Right renal pelvis (tissue), 4 donors: ENCODE results near the gene SPTLC2. TPM values are rescaled to one million over a fixed set of nuclear protein-coding genes. Genes with fewer than 3 reads are reported as not detected.
"Not testable (repeated sequence)": the region's sequence is repeated elsewhere in the genome, so short reads cannot be mapped to it uniquely, and the experiment has no call there.

Experiments used
- DNase-seq, 4 donors: peaks; one replicate each; pipeline ENCODE4 v3.0.0-alpha.2; 2013; ENCODE audit warnings: low read depth in 4 of 4, low spot score in 3 of 4, missing footprints in 1 of 4
- polyA plus RNA-seq, 4 donors: library from polyadenylated mRNA; unstranded; fragments of 120-200 nt; gene quantifications; one replicate each; pipeline ENCODE4 v1.2.1, GENCODE V29; 2013; ENCODE audit not compliant: insufficient read length in 4 of 4

Gene SPTLC2
- polyA plus RNA-seq, 4 donors = 62.9 to 84.9 (median 79.4) TPM

DNA sequence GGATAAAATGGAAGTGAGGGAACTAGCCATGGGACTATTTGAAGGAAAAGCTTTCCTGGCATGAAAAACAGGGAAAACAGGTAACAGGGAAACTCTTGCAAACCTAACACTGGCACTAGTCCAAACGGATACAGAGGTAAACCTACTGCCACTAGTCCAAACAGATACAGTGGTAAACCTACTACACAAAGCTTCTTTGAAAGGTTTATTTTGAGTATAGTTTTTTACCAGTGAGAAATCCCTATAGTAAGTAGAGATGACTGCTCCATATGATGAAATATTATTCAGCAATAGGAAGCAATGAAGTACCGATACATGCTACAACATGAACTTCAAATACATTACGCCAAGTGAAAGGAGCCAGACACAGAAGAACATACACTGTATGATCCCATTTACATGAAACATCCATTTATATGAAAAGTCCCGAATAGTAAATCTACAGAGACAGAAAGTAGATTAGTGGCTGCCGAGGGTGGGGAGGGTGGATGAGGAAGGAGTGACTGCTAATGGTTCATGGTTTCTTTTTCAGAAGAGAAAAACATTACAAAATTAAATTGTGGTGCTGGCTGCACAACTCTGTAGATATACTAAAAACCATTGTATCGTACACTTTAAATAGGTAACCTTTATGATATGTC is 25.5 kb downstream of the SPTLC2 start:
- no peak for DNase-seq

DNA sequence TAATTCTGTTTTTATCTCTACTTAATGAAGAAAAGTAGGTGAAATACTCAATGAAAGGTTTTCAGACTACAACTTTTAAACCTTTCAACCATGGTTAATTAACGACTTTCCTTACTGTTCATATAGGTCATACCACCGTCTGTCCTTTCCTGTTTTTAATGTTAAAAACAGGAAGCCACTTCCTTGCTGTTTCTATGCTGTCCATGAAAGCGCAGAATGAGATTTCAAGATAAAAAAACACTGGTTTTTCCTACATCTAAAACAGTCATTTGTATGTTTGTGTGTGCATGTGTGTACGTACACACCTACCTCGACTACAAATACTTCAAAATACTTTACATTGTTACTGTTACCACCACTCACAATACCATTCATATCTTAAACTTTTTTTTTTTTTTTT is 27.3 kb downstream of the SPTLC2 start:
- DNase-seq = no peak

DNA sequence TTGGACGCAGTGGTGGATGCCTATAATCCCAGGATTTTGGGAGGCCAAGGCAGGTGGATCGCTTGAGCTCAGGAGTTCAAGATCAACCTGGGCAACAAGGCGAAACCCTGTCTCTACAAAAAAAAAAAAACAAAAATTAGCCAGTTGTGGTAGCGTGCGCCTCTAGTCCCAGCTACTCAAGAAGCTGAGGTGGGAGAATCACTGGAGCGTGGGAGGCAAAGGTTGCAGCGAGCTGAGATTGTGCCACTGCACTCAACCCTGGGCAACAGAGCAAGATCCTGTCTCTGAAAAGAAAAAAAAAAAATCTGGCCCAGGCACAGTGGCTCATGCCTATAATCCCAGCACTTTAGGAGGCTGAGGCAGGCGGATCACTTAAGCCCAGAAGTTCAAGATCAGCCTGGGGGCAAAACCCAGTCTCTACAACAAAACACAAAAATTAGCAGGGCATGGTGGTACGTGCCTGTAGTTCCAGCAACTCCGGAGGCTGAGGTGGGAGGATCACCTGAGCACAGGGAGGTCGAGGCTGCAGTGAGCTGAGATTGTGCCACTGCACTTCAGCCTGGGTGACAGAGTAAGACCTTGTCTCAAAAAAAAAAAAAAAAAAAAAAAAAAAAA is 27.9 kb downstream of the SPTLC2 start:
- DNase-seq = not testable (repeated sequence)

DNA sequence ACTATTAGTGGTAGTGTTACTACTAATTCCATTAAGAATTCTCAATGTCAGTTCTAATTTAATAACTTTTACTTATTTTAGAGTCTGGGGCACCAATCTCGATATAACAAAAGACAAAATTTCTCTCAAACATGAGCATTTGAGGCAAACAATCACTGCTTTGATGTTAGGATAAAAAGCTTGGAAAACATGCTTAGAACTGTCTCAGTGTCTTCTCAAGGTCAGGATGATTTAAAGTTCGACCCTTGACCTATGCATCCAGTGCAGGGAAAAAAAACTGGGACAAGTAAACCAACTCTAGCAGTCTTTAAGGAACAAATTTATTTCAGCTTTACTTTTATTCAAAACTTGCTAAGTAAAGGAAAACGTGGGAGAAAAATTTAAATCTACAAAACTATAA is 31.1 kb downstream of the SPTLC2 start:
- DNase-seq = no peak

DNA sequence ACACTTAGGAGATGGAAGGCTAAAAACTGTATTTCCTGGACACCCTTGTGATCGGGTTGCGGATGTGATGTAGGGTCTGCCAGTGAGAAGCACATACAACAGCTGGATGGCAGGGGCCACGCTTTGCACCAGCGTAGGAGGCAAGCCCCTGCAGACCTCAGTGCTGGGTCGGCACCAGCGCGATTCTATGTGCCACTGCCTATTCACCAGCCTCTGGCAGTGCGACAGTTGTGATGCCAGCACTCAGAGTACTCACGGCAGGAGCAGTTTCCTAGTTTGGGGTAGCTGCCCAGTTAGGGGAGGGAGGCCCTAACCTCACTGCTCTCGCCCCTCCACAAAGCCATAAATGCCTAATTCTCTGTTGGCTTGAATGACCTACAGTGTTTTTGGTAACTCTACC is 31.6 kb downstream of the SPTLC2 start:
- DNase-seq = no peak

DNA sequence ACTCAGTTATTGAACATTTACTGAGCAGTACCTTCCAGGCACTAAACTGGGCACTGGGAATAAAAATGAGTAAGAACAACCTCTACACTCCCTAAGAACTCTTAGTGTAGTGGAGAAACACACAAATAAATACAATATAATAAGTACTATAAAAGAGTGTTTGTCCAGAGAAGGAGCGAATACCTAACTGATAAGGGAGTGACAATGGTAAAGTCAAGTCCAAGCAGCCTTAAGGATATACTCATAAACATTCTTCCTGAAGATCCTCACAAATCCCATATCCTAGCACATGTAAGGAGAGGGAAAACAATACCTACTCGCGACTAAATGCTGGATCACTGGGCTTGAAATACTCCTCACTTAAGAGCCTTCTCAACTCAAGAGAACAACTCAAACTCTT is 32.8 kb downstream of the SPTLC2 start:
- DNase-seq = no peak

DNA sequence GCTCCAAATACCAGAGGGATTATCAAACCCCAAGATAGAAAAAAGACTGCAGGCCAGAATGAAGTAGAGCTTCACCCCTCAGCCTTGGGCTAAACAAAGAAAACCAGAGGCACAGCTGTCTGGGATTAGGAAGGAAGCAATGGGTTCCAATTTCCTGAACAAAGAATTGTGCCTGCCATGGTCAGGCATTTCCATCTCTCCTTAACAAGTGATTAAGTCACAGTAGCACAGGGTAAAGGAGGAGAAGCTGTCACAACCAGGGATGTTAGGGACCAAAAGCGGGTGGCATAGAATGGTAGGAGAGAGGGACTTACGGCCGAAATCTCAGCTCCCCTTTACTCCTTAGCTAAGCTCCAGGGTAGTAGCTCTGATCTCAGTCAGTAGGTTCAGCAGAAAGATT is 33.9 kb downstream of the SPTLC2 start:
- no peak for DNase-seq

DNA sequence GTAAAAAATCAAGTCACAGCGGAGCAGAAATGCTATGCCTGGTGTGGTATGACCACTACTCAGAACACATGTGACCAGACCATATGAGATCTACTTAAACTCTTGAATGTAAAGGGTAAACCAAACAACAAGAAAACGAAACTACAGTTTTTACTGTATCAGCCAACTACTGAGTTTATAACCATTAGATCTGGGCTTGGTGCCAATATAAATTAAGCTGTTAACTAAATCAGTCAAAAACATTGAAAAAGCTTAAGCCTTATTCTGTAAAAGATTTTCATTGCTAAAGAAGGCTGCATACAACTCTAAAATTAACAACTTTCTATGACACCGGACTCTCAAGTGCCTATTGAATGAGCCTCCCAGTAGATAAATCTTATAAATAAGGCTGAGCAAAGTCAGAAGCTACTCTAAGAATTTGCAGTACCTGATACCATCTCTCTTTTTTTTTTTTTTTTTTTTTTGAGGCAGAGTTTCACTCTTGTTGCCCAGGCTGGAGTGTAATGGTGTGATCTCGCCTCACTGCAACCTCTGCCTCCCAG is 35.4 kb downstream of the SPTLC2 start:
- DNase-seq = peak; percentile 57 to 82 (median 68)

DNA sequence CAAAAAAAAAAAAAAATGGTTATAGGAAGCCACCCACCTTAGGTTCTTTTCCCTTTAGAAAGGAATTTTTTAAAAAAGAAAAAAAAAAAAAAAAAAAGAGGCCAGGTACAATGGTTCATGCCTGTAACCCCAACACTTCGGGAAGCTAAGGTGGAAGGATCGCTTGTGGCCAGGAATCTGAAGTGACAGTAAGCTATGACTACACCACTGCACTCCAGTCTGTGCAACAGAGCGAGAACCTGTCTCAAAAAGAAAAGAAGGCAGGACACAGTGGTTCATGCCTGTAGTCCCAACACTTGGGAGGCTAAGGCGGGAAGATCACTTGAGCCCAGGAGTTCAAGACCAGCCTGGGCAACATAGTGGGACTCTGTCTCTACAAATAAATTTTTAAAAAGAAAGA is 36.0 kb downstream of the SPTLC2 start:
- no peak for DNase-seq

DNA sequence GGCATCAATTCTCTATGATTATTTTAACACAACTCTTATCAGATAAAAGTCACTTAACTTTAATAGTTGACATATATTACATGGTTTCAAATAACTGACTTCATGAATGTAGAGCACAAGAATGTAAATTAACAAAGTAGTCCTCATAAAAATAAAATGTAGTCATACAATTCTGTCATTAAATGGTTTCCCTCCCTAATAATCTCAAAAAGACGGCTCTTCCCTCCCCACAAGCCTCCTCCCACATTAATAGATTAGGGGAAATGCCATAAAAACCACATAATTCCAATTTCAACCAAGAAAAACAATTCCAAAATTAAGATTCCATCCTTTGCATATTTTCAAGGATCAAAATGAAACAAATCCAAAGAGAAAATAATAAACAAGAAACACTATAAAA is 36.7 kb downstream of the SPTLC2 start:
- no peak for DNase-seq

DNA sequence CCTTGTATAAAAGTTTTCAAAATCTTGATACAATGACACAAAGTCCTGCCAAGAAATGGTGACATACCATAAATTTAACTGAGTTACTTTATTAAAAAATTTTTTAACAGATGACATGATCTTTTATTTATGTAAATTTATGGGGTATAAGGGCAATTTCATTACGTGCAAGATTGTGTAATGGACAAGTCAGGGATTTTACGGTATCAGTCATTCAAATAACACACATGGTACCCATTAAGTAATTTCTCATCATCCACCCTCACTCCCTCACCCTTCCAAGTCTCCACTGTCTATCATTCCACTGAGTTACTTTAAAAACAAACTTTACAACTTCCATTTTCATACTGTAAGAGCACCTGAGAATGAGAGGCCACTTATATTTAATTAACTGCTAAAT is 37.4 kb downstream of the SPTLC2 start:
- DNase-seq = no peak

DNA sequence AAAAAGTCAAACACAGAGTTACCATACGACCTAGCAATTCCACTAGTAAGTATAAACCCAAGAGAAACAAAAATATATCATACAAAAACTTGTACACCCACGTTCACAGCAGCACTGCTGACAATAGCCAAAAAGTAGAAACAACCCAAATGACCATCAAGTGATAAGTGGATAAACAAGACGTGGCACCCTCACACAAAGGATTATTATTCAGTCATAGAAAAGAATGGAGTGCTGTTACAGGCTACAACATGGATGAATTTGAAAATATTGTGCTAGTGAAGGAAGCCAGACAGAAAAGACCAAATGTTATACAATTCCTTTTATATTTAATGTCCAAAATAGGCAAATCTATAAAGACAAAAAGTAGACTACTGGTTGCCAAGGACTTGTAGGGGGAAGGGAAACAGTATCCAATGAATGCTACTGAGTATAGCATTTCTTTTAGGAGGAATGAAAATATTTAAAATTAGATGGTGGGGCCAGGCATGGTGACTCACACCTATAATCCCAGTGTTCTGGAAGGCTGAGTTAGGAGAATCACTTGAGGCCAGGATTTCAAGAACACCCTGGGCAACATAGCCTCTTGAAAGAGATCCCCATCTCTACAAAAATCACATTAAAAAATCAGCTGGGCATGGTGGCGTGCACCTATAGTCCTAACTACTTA is 41.9 kb downstream of the SPTLC2 start:
- no peak for DNase-seq

DNA sequence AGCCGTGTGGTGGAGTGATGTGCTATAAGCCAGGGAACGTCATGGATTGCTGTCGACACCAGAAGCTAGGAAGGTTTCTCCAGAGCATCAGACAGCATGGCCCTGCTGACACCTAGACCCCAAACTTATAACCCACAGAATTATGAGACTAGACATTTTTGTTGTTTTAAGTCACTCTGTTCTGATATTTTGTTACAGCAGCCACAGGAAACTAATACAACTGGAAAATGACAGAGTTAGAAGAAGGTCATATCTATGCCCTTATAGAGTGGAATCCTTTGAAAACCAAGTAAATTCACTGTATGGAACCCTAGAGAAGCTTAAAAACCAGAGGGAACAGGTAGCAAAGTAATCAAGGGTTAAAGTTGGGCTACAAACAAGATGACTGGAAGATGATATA is 42.5 kb downstream of the SPTLC2 start:
- DNase-seq = no peak

DNA sequence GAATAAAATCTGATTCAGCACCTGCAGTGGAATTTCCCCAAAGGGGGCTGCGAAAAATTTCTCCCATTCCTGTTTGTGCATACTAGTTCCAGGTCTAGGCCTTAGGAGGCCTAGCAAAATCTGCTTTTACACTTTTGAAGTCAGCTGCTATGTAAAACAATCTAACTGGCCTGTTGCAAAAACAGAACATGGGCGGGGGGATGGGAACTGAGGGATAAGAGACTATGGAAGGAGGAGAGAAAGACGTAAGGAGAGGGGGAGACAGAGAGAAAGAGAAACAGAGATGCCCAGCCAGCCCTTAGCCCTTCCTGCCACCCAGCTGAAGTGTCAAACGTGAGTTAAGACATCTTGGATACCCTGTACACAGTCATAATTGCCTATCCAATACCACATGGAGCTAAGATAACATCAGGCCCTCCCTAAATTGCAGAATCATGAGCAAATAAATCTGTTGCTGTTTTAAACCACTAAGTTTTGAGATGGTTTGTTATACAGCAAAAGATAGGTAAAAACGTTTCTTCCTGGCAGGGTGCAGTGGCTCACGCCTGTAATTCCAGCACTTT is 45.6 kb downstream of the SPTLC2 start:
- DNase-seq = no peak

DNA sequence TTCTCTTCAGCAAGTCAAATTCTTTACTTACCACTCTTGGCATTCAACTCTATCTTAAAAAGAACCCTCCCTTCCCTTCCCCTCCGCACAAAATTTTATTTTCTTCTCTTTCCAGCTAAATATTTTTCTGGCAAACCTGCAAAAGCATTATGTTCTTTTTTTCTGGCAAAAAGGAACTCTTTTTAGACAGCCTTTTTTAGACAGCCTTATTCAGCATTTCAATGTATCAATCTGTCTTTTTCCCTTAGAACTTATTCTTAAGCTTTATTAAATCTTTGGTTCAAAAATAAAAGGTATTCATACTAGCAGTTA is 50.5 kb downstream of the SPTLC2 start:
- no peak for DNase-seq

DNA sequence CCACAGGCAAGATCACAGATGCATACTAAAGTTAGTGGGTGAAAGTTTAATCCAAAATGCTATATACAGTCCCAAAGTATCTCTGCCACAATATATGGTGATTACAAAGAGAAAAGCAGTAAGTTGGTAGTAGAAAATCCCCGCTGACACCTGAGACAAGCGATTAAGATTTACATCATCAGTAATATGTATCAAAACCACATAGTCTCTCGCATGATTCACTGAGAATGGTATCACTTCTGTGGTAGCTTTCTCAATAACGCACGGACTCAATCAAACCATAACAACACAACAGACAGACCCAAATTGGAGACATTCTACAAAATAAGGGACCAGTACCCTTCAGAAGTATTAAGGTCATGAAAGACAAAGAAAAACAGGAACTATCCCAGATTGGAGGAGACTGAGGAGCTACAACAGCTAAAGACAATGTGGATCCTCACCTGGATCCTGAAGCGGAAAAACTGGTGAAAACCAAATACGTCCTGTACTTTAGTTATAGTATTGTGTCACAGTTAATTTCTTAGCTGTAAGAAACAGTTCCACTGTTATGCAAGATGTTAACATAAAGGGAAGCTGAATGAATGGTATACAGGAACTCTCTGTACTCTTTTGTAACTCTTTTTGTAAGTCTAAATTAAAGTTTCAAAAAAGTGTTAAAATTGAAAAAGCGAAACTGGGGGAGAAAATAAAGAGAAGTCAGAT is 51.0 kb downstream of the SPTLC2 start:
- DNase-seq = no peak

DNA sequence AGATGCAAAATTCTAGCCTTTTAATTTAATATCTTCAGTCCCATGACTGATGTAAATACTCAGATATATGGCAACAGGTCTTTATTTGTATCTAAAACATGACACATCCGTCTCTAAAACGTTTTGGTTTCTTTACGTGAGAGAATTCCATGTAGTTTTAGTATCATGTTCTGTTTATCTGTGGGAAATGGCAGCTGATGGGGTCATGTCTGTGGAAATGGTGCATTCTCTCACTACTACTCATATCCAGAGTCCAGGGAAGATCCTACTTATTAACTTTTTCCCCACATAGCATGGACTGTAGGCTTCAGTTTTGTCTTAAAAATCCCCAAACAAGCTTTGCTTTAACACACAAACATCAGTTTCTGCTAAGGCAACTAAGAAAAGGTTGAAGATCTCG is 53.8 kb downstream of the SPTLC2 start:
- no peak for DNase-seq

DNA sequence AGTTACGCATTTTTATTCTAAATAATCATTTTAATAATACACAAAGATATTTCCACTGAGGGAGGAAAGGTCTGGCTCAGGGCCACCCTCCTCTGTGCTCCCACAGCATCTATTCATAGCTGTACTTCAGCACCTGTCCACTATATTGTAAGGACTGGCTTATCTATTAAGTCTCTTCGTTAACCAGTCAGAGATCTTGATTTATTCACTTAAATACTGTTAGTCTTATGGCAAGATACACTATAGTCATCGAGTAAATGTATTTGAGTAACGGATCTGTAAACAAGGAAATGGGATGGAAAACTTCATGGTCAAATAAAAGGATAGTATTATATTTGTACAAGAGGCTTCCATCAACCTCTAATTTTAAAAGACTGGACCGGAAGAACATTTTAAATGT is 54.6 kb downstream of the SPTLC2 start:
- no peak for DNase-seq

DNA sequence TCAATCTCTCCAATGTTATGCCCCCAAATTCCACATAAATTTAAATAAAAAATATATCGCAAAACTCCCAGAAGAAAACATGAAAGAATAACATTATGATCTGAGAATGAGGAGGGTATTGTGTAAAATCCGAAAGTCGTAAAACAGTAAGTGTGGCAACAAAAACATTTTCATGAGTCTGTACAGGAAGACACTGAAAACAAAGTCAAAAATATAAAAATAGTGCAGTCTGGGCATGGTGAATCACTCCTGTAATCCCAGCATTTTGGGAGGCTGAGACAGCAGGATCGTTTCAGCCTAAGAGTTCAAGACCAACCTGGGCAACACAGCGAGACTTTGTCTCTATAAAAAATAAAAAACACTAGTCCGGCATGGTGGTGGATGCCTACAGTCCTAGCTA is 57.1 kb downstream of the SPTLC2 start:
- no peak for DNase-seq

DNA sequence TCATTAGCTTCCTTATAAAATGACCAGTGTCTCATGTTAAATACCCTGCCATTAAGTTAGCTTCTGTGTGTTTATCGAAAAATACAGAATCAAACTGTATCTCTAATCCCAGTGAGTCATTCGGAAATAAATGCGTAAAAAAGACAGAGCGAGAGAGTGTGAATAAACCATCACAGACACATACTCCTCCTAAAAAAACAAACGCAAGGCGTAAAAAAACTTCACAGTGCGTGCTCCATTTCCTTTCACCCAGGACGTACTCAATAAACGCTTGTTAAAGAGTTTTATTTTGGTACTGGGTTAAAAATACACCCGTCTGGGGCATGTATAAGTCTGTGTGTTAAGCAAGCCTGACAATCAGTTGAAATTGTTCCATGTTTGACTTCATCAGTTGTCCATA is 59.0 kb downstream of the SPTLC2 start:
- no peak for DNase-seq

DNA sequence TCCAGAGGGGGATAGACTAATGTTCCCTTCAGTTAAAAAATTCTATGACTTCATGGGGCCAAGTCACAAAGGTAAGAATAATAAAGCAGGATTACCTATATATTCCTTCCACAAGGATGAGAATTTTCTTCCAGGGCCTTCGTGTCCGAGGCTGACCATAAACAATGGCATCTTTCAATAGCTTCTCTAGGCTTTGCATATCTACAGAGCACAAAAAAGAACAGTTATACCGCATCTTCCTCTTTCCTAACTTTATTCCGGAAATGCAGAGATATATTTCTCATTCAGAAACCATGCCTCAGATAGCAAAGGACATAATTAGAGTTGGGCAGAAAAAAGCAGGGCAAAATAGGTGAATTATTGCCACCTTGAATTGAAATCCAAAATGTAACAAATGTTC is 59.5 kb downstream of the SPTLC2 start:
- DNase-seq = no peak
